GM18498 (cell line): ENCODE measurements around the gene MPI.

Experiments used
- ATAC-seq: cut with Tn5 transposase; IDR thresholded peaks from one replicate; pipeline ENCODE4 v1.9.1; 2021; ENCODE audit warnings: mild to moderate bottlenecking, moderate library complexity; ENCODE audit not compliant: unreplicated experiment

Gene MPI, protein sequence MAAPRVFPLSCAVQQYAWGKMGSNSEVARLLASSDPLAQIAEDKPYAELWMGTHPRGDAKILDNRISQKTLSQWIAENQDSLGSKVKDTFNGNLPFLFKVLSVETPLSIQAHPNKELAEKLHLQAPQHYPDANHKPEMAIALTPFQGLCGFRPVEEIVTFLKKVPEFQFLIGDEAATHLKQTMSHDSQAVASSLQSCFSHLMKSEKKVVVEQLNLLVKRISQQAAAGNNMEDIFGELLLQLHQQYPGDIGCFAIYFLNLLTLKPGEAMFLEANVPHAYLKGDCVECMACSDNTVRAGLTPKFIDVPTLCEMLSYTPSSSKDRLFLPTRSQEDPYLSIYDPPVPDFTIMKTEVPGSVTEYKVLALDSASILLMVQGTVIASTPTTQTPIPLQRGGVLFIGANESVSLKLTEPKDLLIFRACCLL

GRCh38 chr15:74889883-74890664 is at the start of gene MPI:
TSS of gene MPI (plus strand) at chr15:74890042. CDS start at chr15:74890074, 32 bp downstream.
- peak; percentile 94 for ATAC-seq

GRCh38 chr15:74840851-74841775 is 48.7 kb upstream of the MPI start:
- no peak for ATAC-seq

DNA sequence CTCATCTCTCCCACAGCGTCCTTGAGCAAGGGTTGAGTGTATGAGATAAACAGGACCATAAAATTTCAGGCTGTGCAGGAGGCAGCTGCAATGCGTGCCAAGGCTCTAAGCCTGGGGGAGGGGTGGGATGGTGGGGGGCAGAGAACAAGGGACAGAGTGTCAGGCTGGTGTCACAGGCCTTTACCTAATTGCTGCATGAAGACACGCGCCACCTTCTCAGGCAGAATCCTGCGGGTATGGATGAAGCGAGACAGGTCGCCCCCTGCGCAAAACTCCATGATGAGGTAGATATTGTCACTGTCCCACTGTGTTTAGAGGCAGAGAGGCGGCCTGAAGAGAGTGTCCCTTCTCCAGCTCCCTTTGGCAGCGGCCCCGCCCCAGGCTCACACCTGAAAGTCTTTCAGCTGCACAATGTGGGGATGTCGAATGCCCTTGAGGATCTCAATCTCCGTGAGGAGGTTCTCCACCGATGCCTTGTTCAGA is 47.9 kb upstream of the MPI start:
- ATAC-seq, result no peak

GRCh38 chr15:74842581-74843444 is 47.0 kb upstream of the MPI start, which contains the start of gene ULK3:
TSS of gene ULK3 (minus strand) at chr15:74843156. CDS start at chr15:74843105, 51 bp downstream.
- peak; percentile 87 for ATAC-seq

GRCh38 chr15:74843445-74843828 is 46.4 kb upstream of the MPI start:
- no peak for ATAC-seq

- ATAC-seq, result no peak
These were observed 45.9 kb upstream of the MPI start for GRCh38 chr15:74843891-74844299.

- no peak for ATAC-seq
These were observed 45.3 kb upstream of the MPI start for GRCh38 chr15:74844319-74845207.

DNA sequence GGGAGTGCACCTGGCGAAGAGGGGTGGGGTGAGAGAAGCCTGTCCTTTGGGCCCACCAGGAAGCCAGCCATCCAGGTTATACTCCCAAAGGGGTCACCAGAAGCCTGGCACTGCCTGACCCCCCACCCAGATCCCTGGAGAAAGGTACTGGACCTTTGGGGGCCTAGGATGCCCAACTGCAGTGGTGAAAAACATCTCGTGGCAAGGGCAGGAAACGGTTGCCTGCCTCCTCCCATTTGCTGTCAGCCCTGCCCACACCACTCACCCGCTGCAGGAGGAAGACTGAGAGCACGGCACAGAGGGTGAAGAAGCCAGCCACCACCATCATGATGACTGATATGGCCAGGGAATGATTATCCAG is 44.7 kb upstream of the MPI start:
- ATAC-seq, result no peak

- ATAC-seq, result no peak
These were observed 44.3 kb upstream of the MPI start for GRCh38 chr15:74845581-74845980.

GRCh38 chr15:74847432-74847831 is 42.4 kb upstream of the MPI start:
- no peak for ATAC-seq

DNA sequence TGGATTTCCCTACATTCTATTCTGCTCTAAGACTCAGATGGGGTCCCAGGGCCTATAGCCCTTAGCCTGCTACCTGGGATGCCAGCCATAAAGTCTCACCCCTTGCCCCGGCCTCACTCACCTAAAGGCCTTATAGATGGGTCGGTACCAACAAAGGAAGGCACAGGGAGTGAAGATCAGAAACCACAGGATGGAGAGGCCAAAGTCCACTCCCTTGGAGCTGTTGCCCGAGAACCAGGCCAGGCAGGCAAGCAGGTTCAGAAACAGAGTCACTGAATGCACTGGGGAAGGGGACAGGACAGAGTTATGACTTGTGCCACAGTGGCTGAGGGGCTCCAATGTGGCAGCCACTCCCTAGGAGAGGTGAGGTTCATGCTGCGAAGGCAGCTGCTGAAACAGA is 39.4 kb upstream of the MPI start:
- ATAC-seq, result no peak

GRCh38 chr15:74851960-74852359 is 37.9 kb upstream of the MPI start:
- no peak for ATAC-seq

- ATAC-seq, result no peak
These were observed 35.3 kb upstream of the MPI start for GRCh38 chr15:74854453-74855022.

DNA sequence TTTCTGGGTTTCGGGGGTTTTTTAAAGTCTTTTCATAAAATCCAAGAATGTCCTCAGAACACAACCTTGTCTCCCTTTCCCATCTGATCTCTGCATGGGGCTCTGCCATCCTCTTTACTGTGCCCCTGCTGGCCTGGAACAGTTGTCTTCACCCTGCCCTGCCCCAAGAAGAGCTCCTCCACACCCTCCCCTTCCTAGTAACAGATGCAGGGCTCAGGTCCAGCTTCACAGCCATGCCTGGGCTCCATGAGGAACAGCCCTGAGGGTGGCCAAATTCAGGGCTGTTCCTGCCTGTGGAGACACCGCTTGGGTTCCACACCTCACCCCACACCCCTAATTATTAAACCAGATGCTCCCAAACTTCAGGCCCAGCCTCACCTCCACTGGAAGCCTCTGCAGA is 34.0 kb upstream of the MPI start:
- no peak for ATAC-seq

- ATAC-seq, result no peak
These were observed 33.3 kb upstream of the MPI start for GRCh38 chr15:74856537-74856936.

- peak; percentile 82 for ATAC-seq
These were observed 32.7 kb upstream of the MPI start for GRCh38 chr15:74857082-74857655.

DNA sequence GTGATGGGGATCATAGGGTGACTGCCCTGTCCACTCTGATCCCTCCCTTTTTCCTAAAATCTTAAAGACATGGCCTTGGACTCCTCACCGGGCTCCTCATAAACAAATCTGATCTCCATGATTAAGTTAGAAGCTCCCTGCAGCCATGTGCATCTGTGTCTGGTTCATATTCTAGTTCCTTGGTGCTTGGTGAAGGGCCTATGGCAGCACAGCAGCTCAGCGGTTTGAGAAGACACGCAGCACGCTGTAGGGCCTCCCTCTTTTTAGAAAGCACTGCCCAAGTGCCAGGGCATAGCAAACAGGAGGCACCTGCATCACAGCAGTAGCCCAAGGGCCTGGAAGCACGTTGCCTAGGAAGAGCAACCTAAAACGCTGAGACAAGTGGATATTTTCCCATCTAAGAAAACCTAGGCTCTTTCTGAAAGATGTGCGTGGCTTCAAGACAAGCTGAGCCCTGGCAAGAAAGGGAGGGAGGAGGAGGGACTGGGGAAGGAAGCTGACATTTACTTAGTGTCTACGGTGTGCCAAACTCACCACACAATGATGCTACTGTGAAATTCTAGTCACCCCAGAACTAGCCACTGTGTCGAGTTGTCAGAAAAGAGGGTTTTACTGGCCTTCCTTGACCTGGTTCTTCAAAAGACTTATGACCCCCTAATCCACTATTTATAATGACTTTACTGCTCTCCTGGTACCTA is 32.0 kb upstream of the MPI start:
- ATAC-seq, result no peak

GRCh38 chr15:74858369-74858740 is 31.5 kb upstream of the MPI start:
- no peak for ATAC-seq
